ENCODE data around the gene DRP2.

DNA sequence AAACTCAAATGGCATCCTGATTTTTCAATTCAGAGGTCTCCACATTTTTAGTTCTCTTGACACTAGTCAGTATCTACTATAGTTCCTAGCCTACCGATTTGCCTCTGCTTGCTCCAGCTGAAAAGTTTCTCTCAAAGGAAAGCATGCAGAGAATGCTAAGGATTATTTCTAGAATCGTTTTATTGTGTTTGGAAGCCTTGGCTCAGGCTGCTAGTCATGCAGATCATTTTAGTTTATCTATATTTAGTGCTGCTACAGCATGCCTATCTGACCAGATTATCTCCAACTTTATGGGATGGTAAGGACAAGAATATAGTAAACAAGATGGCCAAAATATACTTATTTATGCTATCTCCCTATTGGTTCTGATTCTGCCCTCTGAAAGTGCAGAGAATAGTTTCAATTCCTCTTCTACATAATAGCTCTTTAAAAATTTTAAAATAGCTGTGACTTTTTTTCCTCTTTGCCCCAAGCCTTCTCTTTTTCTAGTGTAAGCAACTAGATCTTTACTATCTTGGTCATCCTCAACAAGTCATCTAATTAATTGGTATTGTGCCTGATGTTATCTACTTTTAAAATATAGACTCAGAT is 15.7 kb upstream of the DRP2 start:
- no peak for TF ChIP-seq CTCF (IDR thresholded peaks at IDR 0.05)
- no peak for TF ChIP-seq POLR2A (IDR thresholded peaks at IDR 0.05)

All from Peyer's patch (tissue), 4 donors.